GM19467 (cell line): ENCODE results near the gene MEGF11.
"Not testable (repeated sequence)": the region's sequence is repeated elsewhere in the genome, so short reads cannot be mapped to it uniquely, and the experiment has no call there.

Experiments
- ATAC-seq: cut with Tn5 transposase; IDR thresholded peaks from one replicate; pipeline ENCODE4 v1.9.1; 2021; ENCODE audit warnings: mild to moderate bottlenecking, moderate library complexity; ENCODE audit not compliant: unreplicated experiment

MEGF11 gene

GRCh38 chr15:66017792-66018487, 235.6 kb downstream of the MEGF11 start:
- no peak for ATAC-seq

- no peak for ATAC-seq
Measured at GRCh38 chr15:66017000-66017399, 236.6 kb downstream of the MEGF11 start.

- ATAC-seq: no peak
Measured at GRCh38 chr15:66016199-66016598, 237.4 kb downstream of the MEGF11 start.

- ATAC-seq: no peak
Measured at GRCh38 chr15:66014635-66015182, 238.8 kb downstream of the MEGF11 start.

- ATAC-seq: no peak
Measured at GRCh38 chr15:66014022-66014421, 239.5 kb downstream of the MEGF11 start.

- no peak for ATAC-seq
Measured at GRCh38 chr15:66008940-66009562, 244.5 kb downstream of the MEGF11 start.

GRCh38 chr15:66007663-66008262, 245.8 kb downstream of the MEGF11 start:
- ATAC-seq: no peak

- ATAC-seq: no peak
Measured at GRCh38 chr15:66006986-66007385, 246.6 kb downstream of the MEGF11 start.

GRCh38 chr15:66004618-66005262, 248.8 kb downstream of the MEGF11 start:
- ATAC-seq: no peak

GRCh38 chr15:66003129-66003528, 250.4 kb downstream of the MEGF11 start:
- not testable (repeated sequence) for ATAC-seq

- no peak for ATAC-seq
Measured at GRCh38 chr15:66001717-66002426, 251.7 kb downstream of the MEGF11 start.

- no peak for ATAC-seq
Measured at GRCh38 chr15:66001042-66001441, 252.5 kb downstream of the MEGF11 start.

GRCh38 chr15:65998486-65998885, 255.1 kb downstream of the MEGF11 start:
- no peak for ATAC-seq

GRCh38 chr15:65996901-65997300, 256.6 kb downstream of the MEGF11 start:
- ATAC-seq: no peak

- no peak for ATAC-seq
Measured at GRCh38 chr15:65994832-65995231, 258.7 kb downstream of the MEGF11 start.

- no peak for ATAC-seq
Measured at GRCh38 chr15:65993762-65994161, 259.8 kb downstream of the MEGF11 start.

GRCh38 chr15:65993236-65993635, 260.3 kb downstream of the MEGF11 start:
- ATAC-seq: no peak

GRCh38 chr15:65991721-65992483, 261.6 kb downstream of the MEGF11 start:
- no peak for ATAC-seq

- ATAC-seq: no peak
Measured at GRCh38 chr15:65990298-65990981, 263.1 kb downstream of the MEGF11 start.

- ATAC-seq: no peak
Measured at GRCh38 chr15:65987100-65987499, 266.4 kb downstream of the MEGF11 start.
